ENCODE data around the gene GLT6D1. TPM values are rescaled to one million over a fixed set of nuclear protein-coding genes. Genes with fewer than 3 reads are reported as not detected.

The GLT6D1 gene
- total RNA-seq, 1 donor from 2014 or later: not detected

DNA sequence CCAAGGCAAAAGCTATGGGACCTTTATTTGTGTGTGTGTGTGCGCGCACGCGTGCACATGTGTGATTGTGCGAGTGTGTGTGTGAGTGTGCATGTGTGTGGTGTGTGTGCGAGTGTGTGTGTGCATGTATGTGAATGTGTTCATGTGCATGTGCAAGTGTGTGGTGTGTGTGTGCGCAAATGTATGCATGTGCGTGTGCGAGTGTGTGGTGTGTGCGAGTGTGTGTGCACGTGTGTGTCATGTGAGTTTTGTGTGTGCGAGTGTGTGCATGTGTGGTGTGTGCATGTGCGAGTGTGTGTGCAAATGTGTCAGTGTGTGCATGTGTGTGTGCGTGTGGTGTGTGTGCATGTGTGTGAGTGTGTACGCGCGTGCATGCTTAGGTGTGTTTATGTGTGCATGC, 11.1 kb upstream of the GLT6D1 start:
- TF ChIP-seq CTCF (IDR thresholded peaks at IDR 0.05): no peak
- H3K4me3 Mint-ChIP-seq (ENCODE audit: unreplicated experiment): no peak overlapping the region

DNA sequence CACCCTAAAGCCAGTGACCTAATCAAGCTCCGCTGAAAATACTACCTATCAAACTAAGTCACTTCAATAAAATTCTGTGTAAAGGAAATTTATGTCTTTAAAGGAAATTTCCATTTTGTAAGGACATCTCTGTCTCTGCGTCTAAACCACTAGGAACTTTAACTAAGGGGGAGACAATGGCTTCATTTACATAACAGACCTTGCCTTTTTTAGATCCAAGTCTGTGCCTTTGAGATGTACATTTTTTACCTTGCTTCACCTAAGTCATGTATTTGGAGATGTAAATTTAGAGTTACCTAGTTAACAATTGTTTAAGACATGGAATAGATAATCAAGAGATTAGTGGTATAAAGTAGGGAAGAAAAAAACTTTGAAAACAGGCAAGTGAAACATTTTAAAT, 10.2 kb upstream of the GLT6D1 start:
- Mint-ChIP-seq H3K27me3 (ENCODE audit: low read depth) (no peaks in the 10 kb centered on the region), H3K27ac (ENCODE audit: unreplicated experiment) (no peak overlapping the region), H3K36me3 (ENCODE audit: low read depth) (peaks cover 8% of the 10 kb centered on the region), H3K4me1 (ENCODE audit: low read depth) (peaks cover 2% of the 10 kb centered on the region), H3K4me3 (ENCODE audit: unreplicated experiment) (no peak overlapping the region), H3K9me3 (ENCODE audit: low read depth) (peaks cover 49% of the 10 kb centered on the region)
- TF ChIP-seq CTCF (IDR thresholded peaks at IDR 0.05): no peak
- DNase-seq (ENCODE audit: low spot score): no peak

More for the DNA sequence above, 11.1 kb upstream of the GLT6D1 start:
- H3K27ac Mint-ChIP-seq (ENCODE audit: unreplicated experiment): no peak overlapping the region
- no peak for DNase-seq (ENCODE audit: low spot score)
- H3K36me3 Mint-ChIP-seq (ENCODE audit: low read depth): peaks cover 5% of the 10 kb centered on the region
- H3K4me1 Mint-ChIP-seq (ENCODE audit: low read depth): no peaks in the 10 kb centered on the region
- peaks cover 40% of the 10 kb centered on the region for H3K9me3 Mint-ChIP-seq (ENCODE audit: low read depth)
- no peaks in the 10 kb centered on the region for H3K27me3 Mint-ChIP-seq (ENCODE audit: low read depth)

DNA sequence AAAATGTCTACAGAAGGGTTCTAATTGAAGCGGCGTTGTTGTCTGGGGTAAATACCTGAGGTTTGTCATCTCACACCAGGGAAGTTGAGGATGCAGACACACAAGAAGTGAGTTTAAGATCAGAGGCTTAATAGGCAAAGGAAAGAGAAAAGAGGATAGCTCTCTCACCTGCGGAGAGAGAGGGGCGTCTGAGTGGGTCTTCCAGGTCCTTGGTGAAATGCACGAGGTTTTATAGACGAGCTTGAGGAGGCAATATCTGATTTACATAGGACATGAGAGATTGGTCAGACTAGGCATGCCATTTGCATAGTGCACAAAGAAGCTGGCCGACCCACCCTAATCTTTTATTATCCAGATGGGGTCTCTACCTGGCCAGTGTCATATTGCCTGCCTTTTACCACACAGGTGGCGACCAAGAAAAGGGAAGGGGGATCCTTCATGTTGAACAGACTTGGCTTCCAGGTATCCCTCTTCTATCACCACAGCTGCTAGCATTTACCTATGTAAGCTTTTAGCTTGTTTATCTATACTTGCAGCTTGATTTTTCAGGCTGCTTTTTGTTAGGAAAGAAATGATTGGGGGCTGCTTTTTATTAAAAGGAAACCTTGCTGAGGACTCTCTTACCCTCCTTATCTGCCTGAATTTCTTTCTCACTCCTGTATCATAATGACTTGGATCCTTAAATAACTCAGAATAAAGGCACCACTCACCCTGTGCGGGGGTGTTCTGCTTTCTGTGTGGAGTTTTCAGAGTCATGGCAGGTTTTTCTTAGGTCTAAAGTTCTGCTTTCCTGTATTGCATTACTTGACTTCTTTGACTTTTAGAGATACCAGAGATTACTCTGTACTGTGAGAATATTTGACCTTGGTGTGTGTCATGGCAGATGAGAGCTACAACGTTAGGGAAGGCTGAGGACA, 9.4 kb upstream of the GLT6D1 start:
- no peaks in the 10 kb centered on the region for H3K27me3 Mint-ChIP-seq (ENCODE audit: low read depth)
- peaks cover 4% of the 10 kb centered on the region for H3K4me1 Mint-ChIP-seq (ENCODE audit: low read depth)
- TF ChIP-seq CTCF (IDR thresholded peaks at IDR 0.05): no peak
- H3K36me3 Mint-ChIP-seq (ENCODE audit: low read depth): peaks cover 11% of the 10 kb centered on the region
- no peak overlapping the region for H3K27ac Mint-ChIP-seq (ENCODE audit: unreplicated experiment)
- H3K4me3 Mint-ChIP-seq (ENCODE audit: unreplicated experiment): peak overlapping the region; percentile 4
- no peak for DNase-seq (ENCODE audit: low spot score)
- H3K9me3 Mint-ChIP-seq (ENCODE audit: low read depth): peaks cover 57% of the 10 kb centered on the region

DNA sequence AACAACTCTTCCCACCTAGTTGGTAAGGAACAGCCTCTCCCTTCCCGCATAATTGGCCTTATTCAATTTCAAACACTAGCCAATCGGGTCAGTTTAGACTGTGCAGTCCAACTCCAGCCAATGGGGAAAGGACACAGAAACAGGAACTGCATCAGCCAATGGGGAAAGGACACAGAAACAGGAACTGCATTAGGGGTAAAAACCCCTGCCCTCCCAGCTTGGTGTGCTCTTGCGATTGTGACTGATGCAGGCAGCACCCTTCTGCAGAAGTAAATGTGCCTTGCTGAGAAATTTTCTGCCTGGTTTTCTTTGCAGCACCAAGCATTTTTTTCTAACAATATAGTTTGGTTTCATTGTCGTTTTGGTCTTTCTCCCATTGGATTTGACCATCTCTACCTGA, 8.5 kb upstream of the GLT6D1 start:
- no peaks in the 10 kb centered on the region for H3K27me3 Mint-ChIP-seq (ENCODE audit: low read depth)
- no peak overlapping the region for H3K27ac Mint-ChIP-seq (ENCODE audit: unreplicated experiment)
- peaks cover 4% of the 10 kb centered on the region for H3K4me1 Mint-ChIP-seq (ENCODE audit: low read depth)
- H3K36me3 Mint-ChIP-seq (ENCODE audit: low read depth): peaks cover 9% of the 10 kb centered on the region
- H3K4me3 Mint-ChIP-seq (ENCODE audit: unreplicated experiment): no peak overlapping the region
- DNase-seq (ENCODE audit: low spot score): no peak
- peaks cover 57% of the 10 kb centered on the region for H3K9me3 Mint-ChIP-seq (ENCODE audit: low read depth)
- no peak for TF ChIP-seq CTCF (IDR thresholded peaks at IDR 0.05)

- peak overlapping the region; percentile 67 for H3K4me3 Mint-ChIP-seq (ENCODE audit: unreplicated experiment)
- H3K4me1 Mint-ChIP-seq (ENCODE audit: low read depth): peaks cover 10% of the 10 kb centered on the region
- no peaks in the 10 kb centered on the region for H3K27me3 Mint-ChIP-seq (ENCODE audit: low read depth)
- H3K9me3 Mint-ChIP-seq (ENCODE audit: low read depth): peaks cover 49% of the 10 kb centered on the region
- DNase-seq (ENCODE audit: low spot score): no peak
- H3K36me3 Mint-ChIP-seq (ENCODE audit: low read depth): peaks cover 8% of the 10 kb centered on the region
- no peak for TF ChIP-seq CTCF (IDR thresholded peaks at IDR 0.05)
- peak overlapping the region; percentile 82 for H3K27ac Mint-ChIP-seq (ENCODE audit: unreplicated experiment)
These were observed 5.4 kb upstream of the GLT6D1 start for GRCh38 chr9:135644631-135645218.

Data from chondrocyte (in vitro differentiated cells).